GM12878 (cell line): ENCODE results near the gene VRTN. TPM values are rescaled to one million over a fixed set of nuclear protein-coding genes. Genes with fewer than 3 reads are reported as not detected.

Source experiments
- ATAC-seq: fragments of 200-7000 bp; cut with Tn5 transposase; 3 replicates; pipeline ENCODE4 v1.9.1; 2020; ENCODE audit warnings: mild to moderate bottlenecking, moderate library complexity
- BruUV-seq: library from RNA; stranded (reverse); fragments of 400-500 nt; replicated peaks from 2 replicates; lab custom pipeline; 2021; lab: Mats Ljungman, UMichigan
- CTCF ChIA-PET: fragments of 300-600 bp; sonication (Branson Sonifier 250); formaldehyde crosslinking; extraction: SDS; loops from one replicate; lab custom pipeline; 2021; ENCODE audit warnings: inconsistent platforms; lab: Yijun Ruan, JAX
- POLR2A ChIA-PET: fragments of 350-600 bp; formaldehyde crosslinking; extraction: SDS; loops from one replicate; lab custom pipeline; 2021; ENCODE audit warnings: inconsistent platforms; lab: Charles Lee
- RAD21 ChIA-PET: fragments of 300-600 bp; sonication (Branson Sonifier 250); formaldehyde crosslinking; loops from one replicate; lab custom pipeline; 2023; ENCODE audit warnings: antibody characterized with exemption; ENCODE audit not compliant: unreplicated experiment; lab: Charles Lee
- SMC1A ChIA-PET: fragments of 300-600 bp; sonication (Branson Sonifier 250); formaldehyde crosslinking; loops from one replicate; lab custom pipeline; 2023; ENCODE audit not compliant: unreplicated experiment, uncharacterized antibody; lab: Charles Lee
- DNase-seq: peaks from one replicate; pipeline ENCODE4 v3.0.0-alpha.2; 2011; ENCODE audit warnings: low read depth, low spot score
- FAIRE-seq: peaks from 3 replicates; lab custom pipeline; 2011; peaks lifted over from hg19 to GRCh38; lab: Jason Lieb, UNC
- H2AFZ ChIP-seq: 2 replicates; pipeline ENCODE4 v1.6.0; 2011; ENCODE audit warnings: low read depth, low read length, control low read depth; ENCODE audit not compliant: control insufficient read depth
- H3K27ac ChIP-seq: 2 replicates; pipeline ENCODE4 v1.5.1; 2011; ENCODE audit warnings: control low read depth; ENCODE audit not compliant: control insufficient read depth, insufficient read depth
- H3K27me3 ChIP-seq, 2 experiments: replicated peaks in 1 of 2; 2 replicates each; pipeline versions ENCODE4 v1.6.0 to v1.6.1; 2011; ENCODE audit warnings: low read length in 1 of 2; ENCODE audit not compliant: control insufficient read depth in 2 of 2, insufficient read depth in 2 of 2
- H3K36me3 ChIP-seq, 2 experiments: 2 replicates each; pipeline ENCODE4 v1.5.1; 2011; ENCODE audit warnings: low read length in 1 of 2; ENCODE audit not compliant: control insufficient read depth in 2 of 2, insufficient read depth in 2 of 2
- H3K4me1 ChIP-seq: 2 replicates; pipeline ENCODE4 v1.6.1; 2011; ENCODE audit warnings: mild to moderate bottlenecking, low read length, moderate library complexity, mixed read lengths; ENCODE audit not compliant: control insufficient read depth, insufficient read depth
- H3K4me2 ChIP-seq: 2 replicates; pipeline ENCODE4 v1.6.0; 2011; ENCODE audit warnings: control low read depth; ENCODE audit not compliant: control insufficient read depth, insufficient read depth
- H3K4me3 ChIP-seq: fragments of 200-600 bp; sonication (generic); 2 replicates; pipeline ENCODE4 v1.5.1; 2016
- H3K79me2 ChIP-seq: 2 replicates; pipeline ENCODE4 v1.6.0; 2011; ENCODE audit warnings: low read length; ENCODE audit not compliant: control insufficient read depth, insufficient read depth
- H3K9ac ChIP-seq: 2 replicates; pipeline ENCODE4 v1.8.0; 2011; ENCODE audit warnings: low read length, control low read depth, mixed read lengths; ENCODE audit not compliant: control insufficient read depth, insufficient read depth
- H3K9me3 ChIP-seq: replicated peaks from 3 replicates; pipeline ENCODE4 v1.5.1; 2011; ENCODE audit warnings: mild to moderate bottlenecking, low read length; ENCODE audit not compliant: control insufficient read depth, insufficient read depth
- H4K20me1 ChIP-seq: 2 replicates; pipeline ENCODE4 v1.6.0; 2011; ENCODE audit not compliant: control insufficient read depth, insufficient read depth
- CREM ChIP-seq: IDR thresholded peaks from 2 replicates; pipeline ENCODE4 v1.6.1; 2014; ENCODE audit warnings: antibody characterized with exemption, low read depth
- ESRRA ChIP-seq: IDR thresholded peaks from 2 replicates; pipeline ENCODE4 v1.6.1; 2012; ENCODE audit warnings: mild to moderate bottlenecking, low read length, improper control_type of control experiment
- FOXM1 ChIP-seq: IDR thresholded peaks from 2 replicates; pipeline ENCODE4 v1.6.1; 2012; ENCODE audit warnings: low read depth, mild to moderate bottlenecking, inconsistent platforms, low read length, moderate library complexity
- KDM1A ChIP-seq: fragments of 200-600 bp; sonication (generic); IDR thresholded peaks from 2 replicates; pipeline ENCODE4 v1.6.1; 2016; ENCODE audit warnings: borderline replicate concordance
- MEF2A ChIP-seq: IDR thresholded peaks from 2 replicates; pipeline ENCODE4 v1.6.1; 2011; ENCODE audit warnings: low read depth, mild to moderate bottlenecking, low read length, moderate library complexity; ENCODE audit not compliant: insufficient read depth
- MYC ChIP-seq: IDR thresholded peaks from 2 replicates; pipeline ENCODE4 v1.6.1; 2011; ENCODE audit warnings: mild to moderate bottlenecking, low read length, moderate library complexity, inconsistent platforms; ENCODE audit not compliant: insufficient read depth, insufficient replicate concordance, insufficient read length, severe bottlenecking
- RBBP5 ChIP-seq: fragments of 200-600 bp; sonication (generic); conservative IDR thresholded peaks from 2 replicates; pipeline ENCODE4 v1.6.1; 2016
- SIN3A ChIP-seq: IDR thresholded peaks from 2 replicates; pipeline ENCODE4 v1.6.1; 2012; ENCODE audit warnings: low read depth, low read length, improper control_type of control experiment
- SRF ChIP-seq, 2 experiments: IDR thresholded peaks; 2 replicates each; pipeline ENCODE4 v1.6.1; 2011; ENCODE audit warnings: low read depth in 2 of 2, low read length in 2 of 2, mild to moderate bottlenecking in 1 of 2, moderate library complexity in 1 of 2
- ZNF274 ChIP-seq: IDR thresholded peaks from one replicate; pipeline ENCODE4 v1.8.0; 2011; ENCODE audit not compliant: insufficient read length, insufficient read depth
- ZZZ3 ChIP-seq: IDR thresholded peaks from 2 replicates; pipeline ENCODE4 v1.6.1; 2011; ENCODE audit warnings: low read depth; ENCODE audit not compliant: control insufficient read depth, insufficient read length
- WGBS: methylation state at CpG from one replicate; pipeline ENCODE4 v1.1.6; 2016; ENCODE audit warnings: low lambda C conversion rate; ENCODE audit not compliant: insufficient replicate concordance, insufficient coverage; ENCODE audit errors: missing lambda C conversion rate; 5-methylcytosine and 5-hydroxymethylcytosine counted together
- in situ Hi-C: fragments of 300-500 bp; cut with MboI; formaldehyde crosslinking; loops from 9 replicates; pipeline ENCODE4 v1.14.3; 2018; ENCODE audit warnings: mixed read lengths
- intact Hi-C: fragments of 100-400 bp; cut with micrococcal nuclease; formaldehyde crosslinking; loops from one replicate; pipeline ENCODE4 v1.14.2; 2022; ENCODE audit not compliant: unreplicated experiment
- polyA plus RNA-seq, 11 experiments: library from polyadenylated mRNA; depleted of rRNA in 4 of 11; unstranded in 6 of 11; stranded (reverse) in 5 of 11; fragments of >200 nt; fragmentation: Nextera tagmentation in 4 of 11; fragmentation: Illumina TruSeq in 1 of 11; extraction: Ambion mirVana in 4 of 11; extraction: Trizol in 1 of 11; gene quantifications; 1 replicate in 1 of 11; 2 replicates in 10 of 11; pipeline versions ENCODE4 v1.2.1 to v1.2.3, GENCODE V29; 2011 to 2016; ENCODE audit warnings: inconsistent platforms in 2 of 11, missing spikeins in 2 of 11, low read depth in 1 of 11
- total RNA-seq, 4 experiments: library from RNA; depleted of rRNA in 3 of 4; stranded (reverse); fragments of >200 nt in 3 of 4; fragmentation: Illumina TruSeq in 1 of 4; extraction: Trizol in 1 of 4; gene quantifications; 2 replicates each; pipeline versions ENCODE4 v1.2.1 to v1.2.3, GENCODE V29; 2013 to 2021
- TF ChIP-seq, protein P1 (sequence below): IDR thresholded peaks from 2 replicates; pipeline ENCODE4 v1.6.1; 2011; ENCODE audit warnings: mild to moderate bottlenecking, low read depth, low read length, moderate library complexity; ENCODE audit not compliant: insufficient replicate concordance
- TF ChIP-seq, protein P2 (sequence below): fragments of 150-350 bp; IDR thresholded peaks from 2 replicates; pipeline ENCODE4 v1.6.1; 2014; ENCODE audit warnings: mild to moderate bottlenecking, low read depth, low read length
- TF ChIP-seq, protein P3 (sequence below): fragments of 450-650 bp; conservative IDR thresholded peaks from 2 replicates; pipeline ENCODE4 v1.6.1; 2017; ENCODE audit warnings: mild to moderate bottlenecking, moderate library complexity

Gene VRTN
- total and polyA plus RNA-seq, 10 of the 15 experiments (the other 5 are each of a cell fraction or from before 2014, with no cell fraction given), result 0.31 TPM; not detected in 9

DNA sequence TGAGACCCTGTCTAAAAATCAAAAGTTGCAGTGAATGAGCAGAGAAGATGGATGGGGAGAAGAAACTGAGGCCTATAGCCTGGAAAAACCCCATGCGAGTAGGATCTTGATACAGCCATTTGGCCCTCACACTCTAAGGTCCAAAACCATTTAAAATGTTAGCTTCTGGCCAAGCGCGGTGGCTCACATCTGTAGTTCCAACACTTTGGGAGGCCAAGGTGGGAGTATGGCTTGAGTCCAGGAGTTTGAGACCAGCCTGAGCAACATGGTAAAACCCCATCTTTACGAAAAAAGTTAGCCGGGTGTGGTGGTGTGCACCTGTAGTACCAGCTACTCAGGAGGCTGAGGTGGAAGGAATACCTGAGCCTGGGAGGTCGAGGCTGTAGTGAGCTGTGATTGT, 19.8 kb downstream of the VRTN start (continued):
- TF ChIP-seq, protein P1, sequence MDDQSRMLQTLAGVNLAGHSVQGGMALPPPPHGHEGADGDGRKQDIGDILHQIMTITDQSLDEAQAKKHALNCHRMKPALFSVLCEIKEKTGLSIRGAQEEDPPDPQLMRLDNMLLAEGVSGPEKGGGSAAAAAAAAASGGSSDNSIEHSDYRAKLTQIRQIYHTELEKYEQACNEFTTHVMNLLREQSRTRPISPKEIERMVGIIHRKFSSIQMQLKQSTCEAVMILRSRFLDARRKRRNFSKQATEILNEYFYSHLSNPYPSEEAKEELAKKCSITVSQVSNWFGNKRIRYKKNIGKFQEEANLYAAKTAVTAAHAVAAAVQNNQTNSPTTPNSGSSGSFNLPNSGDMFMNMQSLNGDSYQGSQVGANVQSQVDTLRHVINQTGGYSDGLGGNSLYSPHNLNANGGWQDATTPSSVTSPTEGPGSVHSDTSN, result no peak
- no peak for TF ChIP-seq RBBP5
- no peak for TF ChIP-seq SRF (IDR thresholded peaks at IDR 0.05; ENCODE audit: low read depth in 2 of 2, low read length in 2 of 2)
- TF ChIP-seq ESRRA, result no peak
- TF ChIP-seq MYC, result no peak
- TF ChIP-seq KDM1A, result no peak
- TF ChIP-seq ZNF274, result no peak
- TF ChIP-seq FOXM1, result no peak

DNA sequence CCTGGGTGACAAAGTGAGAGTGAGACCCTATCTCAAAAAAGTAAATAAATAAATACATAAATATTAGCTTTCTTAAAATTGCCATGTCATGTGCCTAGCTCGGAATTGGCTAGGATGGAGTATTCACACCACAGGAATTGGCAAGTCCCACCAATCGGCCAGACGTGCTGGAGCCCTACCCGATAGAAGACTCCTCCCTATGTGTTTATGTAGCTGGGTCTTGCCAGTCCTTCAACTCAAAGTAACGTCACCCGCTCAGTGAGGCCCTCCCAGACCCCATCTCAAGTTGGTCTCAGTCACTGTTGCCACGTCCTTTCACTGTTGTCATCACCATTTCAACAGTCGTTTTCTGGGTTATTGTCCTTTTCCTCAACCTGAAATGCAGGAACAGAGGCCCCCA, 20.2 kb downstream of the VRTN start:
- Histone ChIP-seq H3K4me1 (no peaks in the 10 kb centered on the region), H3K36me3 (no peaks in the 10 kb centered on the region), H3K27ac (no peak overlapping the region), H3K4me3 (no peak overlapping the region), H3K4me2 (no peak overlapping the region), H3K9ac (no peak overlapping the region), H4K20me1 (no peaks in the 10 kb centered on the region), H3K79me2 (no peaks in the 10 kb centered on the region), H3K27me3 (peaks cover 2 to 3% of the 10 kb centered on the region in 2 experiments; a peak in 3 of 4 replicates), H2AFZ (no peak overlapping the region), H3K9me3 (no peaks in the 10 kb centered on the region)
- no peak for TF ChIP-seq MEF2A
- no peak for TF ChIP-seq CREM
- TF ChIP-seq, protein P2, sequence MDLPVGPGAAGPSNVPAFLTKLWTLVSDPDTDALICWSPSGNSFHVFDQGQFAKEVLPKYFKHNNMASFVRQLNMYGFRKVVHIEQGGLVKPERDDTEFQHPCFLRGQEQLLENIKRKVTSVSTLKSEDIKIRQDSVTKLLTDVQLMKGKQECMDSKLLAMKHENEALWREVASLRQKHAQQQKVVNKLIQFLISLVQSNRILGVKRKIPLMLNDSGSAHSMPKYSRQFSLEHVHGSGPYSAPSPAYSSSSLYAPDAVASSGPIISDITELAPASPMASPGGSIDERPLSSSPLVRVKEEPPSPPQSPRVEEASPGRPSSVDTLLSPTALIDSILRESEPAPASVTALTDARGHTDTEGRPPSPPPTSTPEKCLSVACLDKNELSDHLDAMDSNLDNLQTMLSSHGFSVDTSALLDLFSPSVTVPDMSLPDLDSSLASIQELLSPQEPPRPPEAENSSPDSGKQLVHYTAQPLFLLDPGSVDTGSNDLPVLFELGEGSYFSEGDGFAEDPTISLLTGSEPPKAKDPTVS, result no peak
- TF ChIP-seq SIN3A, result no peak
- TF ChIP-seq ZZZ3, result no peak
- TF ChIP-seq, protein P3, sequence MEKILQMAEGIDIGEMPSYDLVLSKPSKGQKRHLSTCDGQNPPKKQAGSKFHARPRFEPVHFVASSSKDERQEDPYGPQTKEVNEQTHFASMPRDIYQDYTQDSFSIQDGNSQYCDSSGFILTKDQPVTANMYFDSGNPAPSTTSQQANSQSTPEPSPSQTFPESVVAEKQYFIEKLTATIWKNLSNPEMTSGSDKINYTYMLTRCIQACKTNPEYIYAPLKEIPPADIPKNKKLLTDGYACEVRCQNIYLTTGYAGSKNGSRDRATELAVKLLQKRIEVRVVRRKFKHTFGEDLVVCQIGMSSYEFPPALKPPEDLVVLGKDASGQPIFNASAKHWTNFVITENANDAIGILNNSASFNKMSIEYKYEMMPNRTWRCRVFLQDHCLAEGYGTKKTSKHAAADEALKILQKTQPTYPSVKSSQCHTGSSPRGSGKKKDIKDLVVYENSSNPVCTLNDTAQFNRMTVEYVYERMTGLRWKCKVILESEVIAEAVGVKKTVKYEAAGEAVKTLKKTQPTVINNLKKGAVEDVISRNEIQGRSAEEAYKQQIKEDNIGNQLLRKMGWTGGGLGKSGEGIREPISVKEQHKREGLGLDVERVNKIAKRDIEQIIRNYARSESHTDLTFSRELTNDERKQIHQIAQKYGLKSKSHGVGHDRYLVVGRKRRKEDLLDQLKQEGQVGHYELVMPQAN, result no peak
- ChIA-PET RAD21 (no interaction called here), POLR2A (no interaction called here), CTCF (interaction anchor here (0.7 kb wide), 1 partner anchor 64 kb away, joined by 3 read pairs; no protein-coding TSS in a partner anchor), SMC1A (interaction anchor here (1.0 kb wide), 1 partner anchor 57 kb away, joined by 3 read pairs; no protein-coding TSS in a partner anchor)
- no TSS peak for BruUV-seq
- in situ Hi-C loops (no loop called here), intact Hi-C loops (no loop called here)
- WGBS, result 38% methylated on average over 8 of the region's 8 CpGs
- no peak for FAIRE-seq
- ATAC-seq, result no peak
- DNase-seq, result no peak
